OCI-LY7 (cell line): Measurements from ENCODE around the gene BFSP2. TPM values are rescaled to one million over a fixed set of nuclear protein-coding genes. Genes with fewer than 3 reads are reported as not detected.

Experiments used
- BruUV-seq: library from RNA; stranded (reverse); fragments of 400-500 nt; replicated peaks from 2 replicates; lab custom pipeline; 2021; lab: Mats Ljungman, UMichigan
- CTCF ChIA-PET: fragments of 300-600 bp; sonication (Branson Sonifier 250); formaldehyde crosslinking; loops from one replicate; lab custom pipeline; 2022; ENCODE audit warnings: antibody characterized with exemption; ENCODE audit not compliant: unreplicated experiment; lab: Charles Lee
- POLR2A ChIA-PET: fragments of 300-600 bp; sonication (Branson Sonifier 250); formaldehyde crosslinking; loops from one replicate; lab custom pipeline; 2022; ENCODE audit warnings: antibody characterized with exemption; lab: Charles Lee
- DNase-seq: peaks from one replicate; pipeline ENCODE4 v3.0.0-alpha.2; 2015; ENCODE audit warnings: low spot score
- H2AFZ ChIP-seq: fragments of 200-600 bp; sonication (generic), shearing (Covaris generic); 2 replicates; pipeline ENCODE4 v1.6.1; 2014; ENCODE audit warnings: mild to moderate bottlenecking, antibody characterized with exemption, low read length, moderate library complexity
- H3K27ac ChIP-seq: fragments of 200-600 bp; sonication (generic); 2 replicates; pipeline ENCODE4 v1.5.1; 2014; ENCODE audit warnings: mixed run types, low read depth, mild to moderate bottlenecking, moderate library complexity, low read length, inconsistent platforms; ENCODE audit not compliant: poor library complexity, severe bottlenecking
- H3K36me3 ChIP-seq: fragments of 200-600 bp; sonication (generic); 2 replicates; pipeline ENCODE4 v1.6.1; 2014; ENCODE audit warnings: mild to moderate bottlenecking, antibody characterized with exemption, low read length, moderate library complexity, mixed read lengths; ENCODE audit not compliant: insufficient read depth
- H3K4me1 ChIP-seq: fragments of 200-600 bp; sonication (generic); 2 replicates; pipeline ENCODE4 v1.5.1; 2014; ENCODE audit warnings: mild to moderate bottlenecking, low read length; ENCODE audit not compliant: insufficient read depth, poor library complexity, severe bottlenecking
- H3K4me2 ChIP-seq: fragments of 200-600 bp; sonication (generic); 2 replicates; pipeline ENCODE4 v1.6.1; 2014; ENCODE audit warnings: mild to moderate bottlenecking, low read length
- H3K4me3 ChIP-seq: fragments of 200-600 bp; sonication (generic); 2 replicates; pipeline ENCODE4 v1.5.1; 2014; ENCODE audit warnings: mild to moderate bottlenecking, low read depth, low read length; ENCODE audit not compliant: poor library complexity, severe bottlenecking
- H3K79me2 ChIP-seq: fragments of 200-600 bp; sonication (generic); 2 replicates; pipeline ENCODE4 v1.6.1; 2016; ENCODE audit warnings: low read depth, mild to moderate bottlenecking, low read length, moderate library complexity, mixed read lengths; ENCODE audit not compliant: insufficient read depth
- H3K9me2 ChIP-seq: fragments of 200-600 bp; sonication (generic); 2 replicates; pipeline ENCODE4 v1.6.1; 2016; ENCODE audit warnings: mild to moderate bottlenecking, low read length, mixed read lengths; ENCODE audit not compliant: insufficient read depth
- H3K9me3 ChIP-seq: fragments of 200-600 bp; sonication (generic); 2 replicates; pipeline ENCODE4 v1.6.1; 2014; ENCODE audit warnings: mild to moderate bottlenecking, mixed run types, low read length, mixed read lengths
- H4K20me1 ChIP-seq: fragments of 200-600 bp; sonication (generic); 2 replicates; pipeline ENCODE4 v1.6.1; 2014; ENCODE audit warnings: mild to moderate bottlenecking, antibody characterized with exemption, low read length, moderate library complexity, mixed read lengths; ENCODE audit not compliant: insufficient read depth
- EZH2phosphoT487 ChIP-seq: fragments of 200-600 bp; sonication (generic); IDR thresholded peaks from 2 replicates; pipeline ENCODE4 v1.6.1; 2018; ENCODE audit warnings: low read depth, borderline replicate concordance, mild to moderate bottlenecking, mixed run types, antibody characterized with exemption, low read length, moderate library complexity, mixed read lengths
- intact Hi-C: fragments of 100-400 bp; cut with micrococcal nuclease; formaldehyde crosslinking; loops from one replicate; pipeline ENCODE4 v1.10.0; 2022; ENCODE audit not compliant: unreplicated experiment
- total RNA-seq, 2 experiments: library from RNA; depleted of rRNA in 1 of 2; stranded (reverse); fragments of >200 nt in 1 of 2; shearing (Covaris generic) in 1 of 2; gene quantifications; 2 replicates each; pipeline ENCODE4 v1.2.3, GENCODE V29; 2014 to 2022
- TF ChIP-seq, protein P1 (sequence below): fragments of 200-600 bp; sonication (generic); conservative IDR thresholded peaks from 2 replicates; pipeline ENCODE4 v1.5.1; 2014; ENCODE audit warnings: mild to moderate bottlenecking, antibody characterized with exemption, low read length, moderate library complexity, mixed read lengths

The BFSP2 gene
- total RNA-seq, 2 experiments from 2014 or later = 11.7 to 25.1 TPM

- no peaks in the 10 kb centered on the region for H4K20me1 ChIP-seq
- CTCF ChIA-PET = no interaction called here
- no peaks in the 10 kb centered on the region for H3K4me1 ChIP-seq
- no peak overlapping the region for H3K4me2 ChIP-seq
- no peak overlapping the region for H3K27ac ChIP-seq
- no peaks in the 10 kb centered on the region for H3K36me3 ChIP-seq
- TF ChIP-seq, protein P1, sequence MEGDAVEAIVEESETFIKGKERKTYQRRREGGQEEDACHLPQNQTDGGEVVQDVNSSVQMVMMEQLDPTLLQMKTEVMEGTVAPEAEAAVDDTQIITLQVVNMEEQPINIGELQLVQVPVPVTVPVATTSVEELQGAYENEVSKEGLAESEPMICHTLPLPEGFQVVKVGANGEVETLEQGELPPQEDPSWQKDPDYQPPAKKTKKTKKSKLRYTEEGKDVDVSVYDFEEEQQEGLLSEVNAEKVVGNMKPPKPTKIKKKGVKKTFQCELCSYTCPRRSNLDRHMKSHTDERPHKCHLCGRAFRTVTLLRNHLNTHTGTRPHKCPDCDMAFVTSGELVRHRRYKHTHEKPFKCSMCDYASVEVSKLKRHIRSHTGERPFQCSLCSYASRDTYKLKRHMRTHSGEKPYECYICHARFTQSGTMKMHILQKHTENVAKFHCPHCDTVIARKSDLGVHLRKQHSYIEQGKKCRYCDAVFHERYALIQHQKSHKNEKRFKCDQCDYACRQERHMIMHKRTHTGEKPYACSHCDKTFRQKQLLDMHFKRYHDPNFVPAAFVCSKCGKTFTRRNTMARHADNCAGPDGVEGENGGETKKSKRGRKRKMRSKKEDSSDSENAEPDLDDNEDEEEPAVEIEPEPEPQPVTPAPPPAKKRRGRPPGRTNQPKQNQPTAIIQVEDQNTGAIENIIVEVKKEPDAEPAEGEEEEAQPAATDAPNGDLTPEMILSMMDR = no peak
- no peak for TF ChIP-seq EZH2phosphoT487
- peaks cover 4% of the 10 kb centered on the region; the same call in 1 of the 2 replicates for H3K9me2 ChIP-seq
- H2AFZ ChIP-seq = no peak overlapping the region
- H3K9me3 ChIP-seq = no peaks in the 10 kb centered on the region
- H3K79me2 ChIP-seq = no peaks in the 10 kb centered on the region
- BruUV-seq = no TSS peak
- intact Hi-C loops = no loop called here
- POLR2A ChIA-PET = interaction anchor here (0.7 to 1.2 kb wide), 3 partner anchors 24 to 66 kb away, joined by 4 read pairs; no protein-coding TSS in a partner anchor
- no peak for DNase-seq
- no peak overlapping the region for H3K4me3 ChIP-seq
Measured at GRCh38 chr3:133512416-133513089, 112.7 kb downstream of the BFSP2 start.

DNA sequence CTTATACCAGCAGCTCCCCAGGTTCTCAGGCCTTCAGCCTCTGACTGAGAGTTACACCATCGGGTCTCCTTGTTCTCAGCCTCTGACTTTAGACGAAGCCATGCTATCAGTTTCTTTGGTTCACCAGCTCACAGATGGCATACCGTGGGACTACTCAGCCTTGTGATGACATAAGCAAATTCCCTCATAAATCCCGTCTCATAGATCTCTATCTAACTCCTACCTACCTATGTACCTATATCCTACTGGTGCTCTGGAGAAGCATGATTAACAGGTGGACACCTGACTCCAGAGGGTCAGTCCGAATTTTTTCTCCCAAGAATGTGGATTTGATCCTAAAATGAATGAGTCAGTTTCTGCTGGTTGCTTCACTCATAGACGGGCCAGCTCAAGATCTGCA lies 114.6 kb downstream of the BFSP2 start:
- H3K9me3 ChIP-seq = no peaks in the 10 kb centered on the region
- DNase-seq = no peak
- H3K4me1 ChIP-seq = no peaks in the 10 kb centered on the region
- intact Hi-C loops = no loop called here
- no peak overlapping the region for H3K4me3 ChIP-seq
- no peak overlapping the region for H3K4me2 ChIP-seq
- no peaks in the 10 kb centered on the region for H4K20me1 ChIP-seq
- H3K79me2 ChIP-seq = no peaks in the 10 kb centered on the region
- H3K36me3 ChIP-seq = no peaks in the 10 kb centered on the region
- peaks cover 4% of the 10 kb centered on the region; the same call in 1 of the 2 replicates for H3K9me2 ChIP-seq
- no peak overlapping the region for H2AFZ ChIP-seq
- no TSS peak for BruUV-seq
- ChIA-PET CTCF (no interaction called here), POLR2A (interaction anchor here (0.8 to 1.0 kb wide), 2 partner anchors 10 to 16 kb away, joined by 3 read pairs; no protein-coding TSS in a partner anchor)
- H3K27ac ChIP-seq = no peak overlapping the region
- no peak for TF ChIP-seq EZH2phosphoT487
- TF ChIP-seq, protein P1 = no peak

- no peak overlapping the region for H3K27ac ChIP-seq
- ChIA-PET POLR2A (interaction anchor here (0.7 to 0.8 kb wide), 2 partner anchors 15 to 17 kb away, joined by 3 to 4 read pairs; no protein-coding TSS in a partner anchor), CTCF (no interaction called here)
- no peak overlapping the region for H3K4me3 ChIP-seq
- no peaks in the 10 kb centered on the region for H4K20me1 ChIP-seq
- no peaks in the 10 kb centered on the region for H3K9me3 ChIP-seq
- no peak for DNase-seq
- H3K4me2 ChIP-seq = no peak overlapping the region
- H3K79me2 ChIP-seq = no peaks in the 10 kb centered on the region
- TF ChIP-seq, protein P1 = no peak
- no peak for TF ChIP-seq EZH2phosphoT487
- no TSS peak for BruUV-seq
- H2AFZ ChIP-seq = no peak overlapping the region
- H3K4me1 ChIP-seq = no peaks in the 10 kb centered on the region
- H3K9me2 ChIP-seq = no peaks in the 10 kb centered on the region
- intact Hi-C loops = no loop called here
- H3K36me3 ChIP-seq = no peaks in the 10 kb centered on the region
Measured at GRCh38 chr3:133515127-133515526, 115.3 kb downstream of the BFSP2 start.
